Measurements from ENCODE around the gene CUBN. TPM values are rescaled to one million over a fixed set of nuclear protein-coding genes. Genes with fewer than 3 reads are reported as not detected.

CUBN gene
- total RNA-seq, 1 donor from 2014 or later, result 1.0 TPM

- TF ChIP-seq, protein P1, sequence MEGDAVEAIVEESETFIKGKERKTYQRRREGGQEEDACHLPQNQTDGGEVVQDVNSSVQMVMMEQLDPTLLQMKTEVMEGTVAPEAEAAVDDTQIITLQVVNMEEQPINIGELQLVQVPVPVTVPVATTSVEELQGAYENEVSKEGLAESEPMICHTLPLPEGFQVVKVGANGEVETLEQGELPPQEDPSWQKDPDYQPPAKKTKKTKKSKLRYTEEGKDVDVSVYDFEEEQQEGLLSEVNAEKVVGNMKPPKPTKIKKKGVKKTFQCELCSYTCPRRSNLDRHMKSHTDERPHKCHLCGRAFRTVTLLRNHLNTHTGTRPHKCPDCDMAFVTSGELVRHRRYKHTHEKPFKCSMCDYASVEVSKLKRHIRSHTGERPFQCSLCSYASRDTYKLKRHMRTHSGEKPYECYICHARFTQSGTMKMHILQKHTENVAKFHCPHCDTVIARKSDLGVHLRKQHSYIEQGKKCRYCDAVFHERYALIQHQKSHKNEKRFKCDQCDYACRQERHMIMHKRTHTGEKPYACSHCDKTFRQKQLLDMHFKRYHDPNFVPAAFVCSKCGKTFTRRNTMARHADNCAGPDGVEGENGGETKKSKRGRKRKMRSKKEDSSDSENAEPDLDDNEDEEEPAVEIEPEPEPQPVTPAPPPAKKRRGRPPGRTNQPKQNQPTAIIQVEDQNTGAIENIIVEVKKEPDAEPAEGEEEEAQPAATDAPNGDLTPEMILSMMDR (conservative IDR thresholded peaks at IDR 0.05), result no peak
- Mint-ChIP-seq H3K4me3 (no peak overlapping the region), H3K27ac (no peak overlapping the region), H3K4me1 (ENCODE audit: unreplicated experiment) (peaks cover 12% of the 10 kb centered on the region), H3K9me3 (no peaks in the 10 kb centered on the region), H3K36me3 (peaks cover 8% of the 10 kb centered on the region), H3K27me3 (no peaks in the 10 kb centered on the region)
- DNase-seq (ENCODE audit: extremely low spot score, unreplicated experiment), result no peak
These were observed 349.2 kb downstream of the CUBN start for GRCh38 chr10:16780338-16780880.

GRCh38 chr10:16779384-16779915 lies 350.2 kb downstream of the CUBN start:
- no peaks in the 10 kb centered on the region for H3K9me3 Mint-ChIP-seq
- peaks cover 4% of the 10 kb centered on the region for H3K36me3 Mint-ChIP-seq
- TF ChIP-seq, protein P1 (conservative IDR thresholded peaks at IDR 0.05), result no peak
- no peak for DNase-seq (ENCODE audit: extremely low spot score, unreplicated experiment)
- no peak overlapping the region for H3K4me3 Mint-ChIP-seq
- no peak overlapping the region for H3K27ac Mint-ChIP-seq
- H3K27me3 Mint-ChIP-seq, result no peaks in the 10 kb centered on the region
- H3K4me1 Mint-ChIP-seq (ENCODE audit: unreplicated experiment), result peaks cover 12% of the 10 kb centered on the region

- Mint-ChIP-seq H3K27ac (peak overlapping the region; percentile 4), H3K9me3 (no peaks in the 10 kb centered on the region), H3K4me3 (no peak overlapping the region), H3K36me3 (peaks cover 4% of the 10 kb centered on the region), H3K27me3 (no peaks in the 10 kb centered on the region), H3K4me1 (ENCODE audit: unreplicated experiment) (peaks cover 12% of the 10 kb centered on the region)
- DNase-seq (ENCODE audit: extremely low spot score, unreplicated experiment), result no peak
- TF ChIP-seq, protein P1 (conservative IDR thresholded peaks at IDR 0.05), result peak; percentile 94
These were observed 351.9 kb downstream of the CUBN start for GRCh38 chr10:16777473-16778370.

- Mint-ChIP-seq H3K4me3 (no peak overlapping the region), H3K9me3 (no peaks in the 10 kb centered on the region), H3K4me1 (ENCODE audit: unreplicated experiment) (peaks cover 14% of the 10 kb centered on the region), H3K27ac (no peak overlapping the region), H3K36me3 (peaks cover 4% of the 10 kb centered on the region), H3K27me3 (no peaks in the 10 kb centered on the region)
- TF ChIP-seq, protein P1 (conservative IDR thresholded peaks at IDR 0.05), result no peak
- no peak for DNase-seq (ENCODE audit: extremely low spot score, unreplicated experiment)
These were observed 352.7 kb downstream of the CUBN start for GRCh38 chr10:16776896-16777295.

Other genes with a start within 250 kb of the CUBN start
- gene TRDMT1, start 71.9 kb upstream of the CUBN start, total RNA-seq (ENCODE audit: low replicate concordance), result 3.9 and 9.0 TPM in 2 replicates
- gene VIM, start 98.4 kb upstream of the CUBN start, total RNA-seq (ENCODE audit: low replicate concordance), result 102 and 2,500 TPM in 2 replicates